CD4-positive, CD25-positive, alpha-beta regulatory T cell (primary cell): ENCODE data around the gene EIF5AL1. TPM values are rescaled to one million over a fixed set of nuclear protein-coding genes. Genes with fewer than 3 reads are reported as not detected.

ENCODE experiments used
- ATAC-seq, 2 donors: fragments of 150-1000 bp; cut with Tn5 transposase; one replicate each; pipeline ENCODE4 v1.10.0; 2021; ENCODE audit warnings: low read depth in 2 of 2, moderate number of reproducible peaks in 2 of 2, moderate library complexity in 1 of 2
- DNase-seq, 3 donors: peaks; one replicate each; pipeline versions ENCODE4 v3.0.0 to v3.0.0-alpha.2; 2012 to 2022; ENCODE audit warnings: mixed read lengths in 1 of 3
- H3K27ac ChIP-seq: one replicate; pipeline ENCODE4 v1.7.0; 2013; ENCODE audit warnings: mild to moderate bottlenecking, low read length; ENCODE audit not compliant: insufficient read depth, poor library complexity, severe bottlenecking
- H3K27me3 ChIP-seq: one replicate; pipeline ENCODE4 v1.7.0; 2013; ENCODE audit warnings: low read length; ENCODE audit not compliant: control insufficient read depth, insufficient read depth
- H3K36me3 ChIP-seq: one replicate; pipeline ENCODE4 v1.7.0; 2013; ENCODE audit warnings: mild to moderate bottlenecking, low read length, moderate library complexity; ENCODE audit not compliant: control insufficient read depth, insufficient read depth
- H3K4me1 ChIP-seq: 2 replicates; pipeline ENCODE4 v1.7.0; 2013; ENCODE audit warnings: mild to moderate bottlenecking, low read length; ENCODE audit not compliant: insufficient read depth, control insufficient read depth, poor library complexity, severe bottlenecking
- H3K4me3 ChIP-seq: one replicate; pipeline ENCODE4 v1.7.0; 2013; ENCODE audit warnings: low read depth, mild to moderate bottlenecking, low read length, moderate library complexity
- H3K9me3 ChIP-seq, 2 experiments: 1 replicate in 1 of 2; 2 replicates in 1 of 2; pipeline ENCODE4 v1.7.0; 2013; ENCODE audit warnings: low read length in 2 of 2, mild to moderate bottlenecking in 1 of 2, moderate library complexity in 1 of 2; ENCODE audit not compliant: control insufficient read depth in 2 of 2
- H3K27ac Mint-ChIP-seq, 3 donors: one replicate each; pipeline ENCODE4 v1.8.0; 2020 to 2022; ENCODE audit warnings: mild to moderate bottlenecking in 3 of 3, mixed read lengths in 3 of 3, moderate library complexity in 2 of 3
- H3K27me3 Mint-ChIP-seq: one replicate; pipeline ENCODE4 v1.8.0; 2022; ENCODE audit warnings: mild to moderate bottlenecking, mixed read lengths
- H3K36me3 Mint-ChIP-seq: one replicate; pipeline ENCODE4 v1.8.0; 2020; ENCODE audit warnings: mixed read lengths
- H3K4me1 Mint-ChIP-seq, 4 donors: one replicate each; pipeline ENCODE4 v1.8.0; 2020 to 2022; ENCODE audit warnings: mixed read lengths in 4 of 4, mild to moderate bottlenecking in 1 of 4
- H3K4me3 Mint-ChIP-seq, 4 donors: one replicate each; pipeline ENCODE4 v1.8.0; 2020 to 2022; ENCODE audit warnings: mild to moderate bottlenecking in 4 of 4, mixed read lengths in 4 of 4, moderate library complexity in 3 of 4
- H3K9me3 Mint-ChIP-seq, 7 donors: one replicate each; pipeline ENCODE4 v1.8.0; 2020 to 2022; ENCODE audit warnings: mixed read lengths in 7 of 7, mild to moderate bottlenecking in 3 of 7, moderate library complexity in 2 of 7
- polyA plus RNA-seq, 4 donors: library from polyadenylated mRNA; unstranded; fragments of 300-500 nt; fragmentation: Illumina TruSeq; gene quantifications; one replicate each; pipeline ENCODE4 v1.2.3, GENCODE V29; 2021
- total RNA-seq: library from RNA; stranded (reverse); gene quantifications from one replicate; pipeline ENCODE4 v1.2.3, GENCODE V29; 2022

The EIF5AL1 gene
- total and polyA plus RNA-seq, 5 donors from 2014 or later = 0.11 to 0.45 (median 0.25) TPM; not detected in 1

- no peak overlapping the region for H3K4me3 Mint-ChIP-seq
- Histone ChIP-seq H3K4me1 (no peaks in the 10 kb centered on the region), H3K27me3 (peaks cover 15% of the 10 kb centered on the region), H3K4me3 (no peak overlapping the region), H3K9me3 (no peaks in the 10 kb centered on the region), H3K27ac (no peak overlapping the region), H3K36me3 (no peaks in the 10 kb centered on the region)
- H3K9me3 Mint-ChIP-seq = no peaks in the 10 kb centered on the region
- H3K4me1 Mint-ChIP-seq = no peaks in the 10 kb centered on the region
- H3K27ac Mint-ChIP-seq = no peak overlapping the region
- no peaks in the 10 kb centered on the region for H3K36me3 Mint-ChIP-seq
- no peak for ATAC-seq
- no peak for DNase-seq
- H3K27me3 Mint-ChIP-seq = peaks cover 23% of the 10 kb centered on the region
These were observed 30.0 kb upstream of the EIF5AL1 start for GRCh38 chr10:79482304-79482703.

GRCh38 chr10:79482741-79483140 lies 29.6 kb upstream of the EIF5AL1 start:
- peaks cover 19% of the 10 kb centered on the region for H3K27me3 Mint-ChIP-seq
- no peak for DNase-seq
- Histone ChIP-seq H3K4me3 (no peak overlapping the region), H3K27ac (no peak overlapping the region), H3K4me1 (no peaks in the 10 kb centered on the region), H3K27me3 (peaks cover 12% of the 10 kb centered on the region), H3K36me3 (no peaks in the 10 kb centered on the region), H3K9me3 (no peaks in the 10 kb centered on the region)
- H3K4me1 Mint-ChIP-seq = no peaks in the 10 kb centered on the region
- H3K36me3 Mint-ChIP-seq = no peaks in the 10 kb centered on the region
- H3K9me3 Mint-ChIP-seq = no peaks in the 10 kb centered on the region
- ATAC-seq = no peak
- no peak overlapping the region for H3K4me3 Mint-ChIP-seq
- no peak overlapping the region for H3K27ac Mint-ChIP-seq

GRCh38 chr10:79483299-79483698 lies 29.0 kb upstream of the EIF5AL1 start:
- Histone ChIP-seq H3K9me3 (no peaks in the 10 kb centered on the region), H3K27me3 (peaks cover 11% of the 10 kb centered on the region), H3K4me1 (no peaks in the 10 kb centered on the region), H3K36me3 (no peaks in the 10 kb centered on the region), H3K4me3 (no peak overlapping the region), H3K27ac (no peak overlapping the region)
- H3K4me3 Mint-ChIP-seq = no peak overlapping the region
- no peak for ATAC-seq
- no peak overlapping the region for H3K27ac Mint-ChIP-seq
- no peaks in the 10 kb centered on the region for H3K4me1 Mint-ChIP-seq
- peaks cover 19% of the 10 kb centered on the region for H3K27me3 Mint-ChIP-seq
- H3K9me3 Mint-ChIP-seq = no peaks in the 10 kb centered on the region
- DNase-seq = no peak
- H3K36me3 Mint-ChIP-seq = no peaks in the 10 kb centered on the region

GRCh38 chr10:79483948-79484347 lies 28.4 kb upstream of the EIF5AL1 start:
- Mint-ChIP-seq H3K36me3 (no peaks in the 10 kb centered on the region), H3K4me3 (no peak overlapping the region), H3K27ac (no peak overlapping the region), H3K27me3 (peaks cover 19% of the 10 kb centered on the region), H3K9me3 (no peaks in the 10 kb centered on the region), H3K4me1 (no peaks in the 10 kb centered on the region)
- Histone ChIP-seq H3K36me3 (no peaks in the 10 kb centered on the region), H3K4me1 (no peaks in the 10 kb centered on the region), H3K27me3 (peaks cover 8% of the 10 kb centered on the region), H3K27ac (no peak overlapping the region), H3K4me3 (no peak overlapping the region), H3K9me3 (no peaks in the 10 kb centered on the region)
- no peak for DNase-seq
- ATAC-seq = no peak

- no peaks in the 10 kb centered on the region for H3K36me3 ChIP-seq
- H3K4me3 ChIP-seq = no peak overlapping the region
- DNase-seq = no peak
- no peaks in the 10 kb centered on the region for H3K36me3 Mint-ChIP-seq
- H3K9me3 Mint-ChIP-seq = no peaks in the 10 kb centered on the region
- H3K27ac Mint-ChIP-seq = no peak overlapping the region
- H3K9me3 ChIP-seq = no peaks in the 10 kb centered on the region
- H3K27me3 Mint-ChIP-seq = peaks cover 19% of the 10 kb centered on the region
- H3K4me1 Mint-ChIP-seq = no peaks in the 10 kb centered on the region
- no peak overlapping the region for H3K27ac ChIP-seq
- H3K4me1 ChIP-seq = no peaks in the 10 kb centered on the region
- H3K27me3 ChIP-seq = peaks cover 8% of the 10 kb centered on the region
- ATAC-seq = no peak
- H3K4me3 Mint-ChIP-seq = no peak overlapping the region
These were observed 27.9 kb upstream of the EIF5AL1 start for GRCh38 chr10:79484476-79484875.

GRCh38 chr10:79487296-79488194 lies 24.8 kb upstream of the EIF5AL1 start:
- H3K4me3 ChIP-seq = no peak overlapping the region
- H3K9me3 ChIP-seq = no peaks in the 10 kb centered on the region
- peaks cover under 1% of the 10 kb centered on the region for H3K27me3 ChIP-seq
- peak overlapping the region in 1 of 3 donors; percentile 48 for H3K27ac Mint-ChIP-seq
- H3K4me3 Mint-ChIP-seq = no peak overlapping the region
- H3K36me3 Mint-ChIP-seq = no peaks in the 10 kb centered on the region
- DNase-seq (peak; percentile 7 to 36 (median 13)), ATAC-seq (peak in 1 of 2 donors; percentile 41)
- no peak overlapping the region for H3K27ac ChIP-seq
- H3K4me1 Mint-ChIP-seq = no peaks in the 10 kb centered on the region
- no peaks in the 10 kb centered on the region for H3K4me1 ChIP-seq
- peaks cover 6% of the 10 kb centered on the region for H3K27me3 Mint-ChIP-seq
- H3K9me3 Mint-ChIP-seq = no peaks in the 10 kb centered on the region
- no peaks in the 10 kb centered on the region for H3K36me3 ChIP-seq

GRCh38 chr10:79488336-79488735 lies 24.0 kb upstream of the EIF5AL1 start:
- no peaks in the 10 kb centered on the region for H3K36me3 Mint-ChIP-seq
- no peaks in the 10 kb centered on the region for H3K9me3 Mint-ChIP-seq
- Histone ChIP-seq H3K9me3 (no peaks in the 10 kb centered on the region), H3K4me1 (no peaks in the 10 kb centered on the region), H3K36me3 (no peaks in the 10 kb centered on the region), H3K27me3 (no peaks in the 10 kb centered on the region), H3K4me3 (no peak overlapping the region), H3K27ac (no peak overlapping the region)
- DNase-seq (no peak), ATAC-seq (no peak)
- peaks cover 6% of the 10 kb centered on the region for H3K27me3 Mint-ChIP-seq
- no peak overlapping the region for H3K27ac Mint-ChIP-seq
- H3K4me3 Mint-ChIP-seq = no peak overlapping the region
- H3K4me1 Mint-ChIP-seq = no peaks in the 10 kb centered on the region

GRCh38 chr10:79488870-79489269 lies 23.5 kb upstream of the EIF5AL1 start:
- Histone ChIP-seq H3K9me3 (no peaks in the 10 kb centered on the region), H3K4me1 (no peaks in the 10 kb centered on the region), H3K4me3 (no peak overlapping the region), H3K36me3 (no peaks in the 10 kb centered on the region), H3K27me3 (no peaks in the 10 kb centered on the region), H3K27ac (no peak overlapping the region)
- DNase-seq = peak in 1 of 3 donors; percentile 11
- no peak overlapping the region for H3K27ac Mint-ChIP-seq
- no peaks in the 10 kb centered on the region for H3K4me1 Mint-ChIP-seq
- no peak for ATAC-seq
- no peak overlapping the region for H3K4me3 Mint-ChIP-seq
- H3K27me3 Mint-ChIP-seq = peaks cover 6% of the 10 kb centered on the region
- no peaks in the 10 kb centered on the region for H3K36me3 Mint-ChIP-seq
- no peaks in the 10 kb centered on the region for H3K9me3 Mint-ChIP-seq
